ENCODE results near the gene RAB9A. TPM values are rescaled to one million over a fixed set of nuclear protein-coding genes. Genes with fewer than 3 reads are reported as not detected.

Gene RAB9A
- total RNA-seq, 1 experiment from 2014 or later: 26.3 TPM

DNA sequence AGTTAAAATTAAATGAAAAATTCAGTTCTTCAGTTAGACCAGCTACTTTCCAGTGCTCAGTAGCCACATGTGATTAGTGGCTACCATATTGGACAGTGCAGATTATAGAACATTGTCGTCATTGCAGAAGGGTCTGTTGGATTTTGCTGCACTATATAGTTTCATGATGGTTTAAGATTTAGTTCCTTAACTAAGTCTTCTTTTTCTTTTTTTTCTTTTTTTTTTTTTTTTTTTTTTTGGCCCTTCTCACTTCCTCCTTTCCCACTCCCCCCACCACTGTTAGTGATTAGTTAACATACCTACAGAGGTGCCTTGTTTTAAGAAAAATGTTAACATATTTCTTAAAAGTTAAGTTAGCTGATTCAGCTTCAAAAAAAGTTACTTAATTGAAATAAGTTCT is 9.0 kb downstream of the RAB9A start:
- TF ChIP-seq, protein P1, sequence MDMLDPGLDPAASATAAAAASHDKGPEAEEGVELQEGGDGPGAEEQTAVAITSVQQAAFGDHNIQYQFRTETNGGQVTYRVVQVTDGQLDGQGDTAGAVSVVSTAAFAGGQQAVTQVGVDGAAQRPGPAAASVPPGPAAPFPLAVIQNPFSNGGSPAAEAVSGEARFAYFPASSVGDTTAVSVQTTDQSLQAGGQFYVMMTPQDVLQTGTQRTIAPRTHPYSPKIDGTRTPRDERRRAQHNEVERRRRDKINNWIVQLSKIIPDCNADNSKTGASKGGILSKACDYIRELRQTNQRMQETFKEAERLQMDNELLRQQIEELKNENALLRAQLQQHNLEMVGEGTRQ (CRISPR knock-in tag; IDR thresholded peaks at IDR 0.05): no peak
- TF ChIP-seq, protein P2, sequence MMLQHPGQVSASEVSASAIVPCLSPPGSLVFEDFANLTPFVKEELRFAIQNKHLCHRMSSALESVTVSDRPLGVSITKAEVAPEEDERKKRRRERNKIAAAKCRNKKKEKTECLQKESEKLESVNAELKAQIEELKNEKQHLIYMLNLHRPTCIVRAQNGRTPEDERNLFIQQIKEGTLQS (CRISPR knock-in tag; conservative IDR thresholded peaks at IDR 0.05): no peak
- TF ChIP-seq, protein P3, sequence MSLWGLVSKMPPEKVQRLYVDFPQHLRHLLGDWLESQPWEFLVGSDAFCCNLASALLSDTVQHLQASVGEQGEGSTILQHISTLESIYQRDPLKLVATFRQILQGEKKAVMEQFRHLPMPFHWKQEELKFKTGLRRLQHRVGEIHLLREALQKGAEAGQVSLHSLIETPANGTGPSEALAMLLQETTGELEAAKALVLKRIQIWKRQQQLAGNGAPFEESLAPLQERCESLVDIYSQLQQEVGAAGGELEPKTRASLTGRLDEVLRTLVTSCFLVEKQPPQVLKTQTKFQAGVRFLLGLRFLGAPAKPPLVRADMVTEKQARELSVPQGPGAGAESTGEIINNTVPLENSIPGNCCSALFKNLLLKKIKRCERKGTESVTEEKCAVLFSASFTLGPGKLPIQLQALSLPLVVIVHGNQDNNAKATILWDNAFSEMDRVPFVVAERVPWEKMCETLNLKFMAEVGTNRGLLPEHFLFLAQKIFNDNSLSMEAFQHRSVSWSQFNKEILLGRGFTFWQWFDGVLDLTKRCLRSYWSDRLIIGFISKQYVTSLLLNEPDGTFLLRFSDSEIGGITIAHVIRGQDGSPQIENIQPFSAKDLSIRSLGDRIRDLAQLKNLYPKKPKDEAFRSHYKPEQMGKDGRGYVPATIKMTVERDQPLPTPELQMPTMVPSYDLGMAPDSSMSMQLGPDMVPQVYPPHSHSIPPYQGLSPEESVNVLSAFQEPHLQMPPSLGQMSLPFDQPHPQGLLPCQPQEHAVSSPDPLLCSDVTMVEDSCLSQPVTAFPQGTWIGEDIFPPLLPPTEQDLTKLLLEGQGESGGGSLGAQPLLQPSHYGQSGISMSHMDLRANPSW (CRISPR knock-in tag; conservative IDR thresholded peaks at IDR 0.05; ENCODE audit: low read depth): no peak
- TF ChIP-seq, protein P4, sequence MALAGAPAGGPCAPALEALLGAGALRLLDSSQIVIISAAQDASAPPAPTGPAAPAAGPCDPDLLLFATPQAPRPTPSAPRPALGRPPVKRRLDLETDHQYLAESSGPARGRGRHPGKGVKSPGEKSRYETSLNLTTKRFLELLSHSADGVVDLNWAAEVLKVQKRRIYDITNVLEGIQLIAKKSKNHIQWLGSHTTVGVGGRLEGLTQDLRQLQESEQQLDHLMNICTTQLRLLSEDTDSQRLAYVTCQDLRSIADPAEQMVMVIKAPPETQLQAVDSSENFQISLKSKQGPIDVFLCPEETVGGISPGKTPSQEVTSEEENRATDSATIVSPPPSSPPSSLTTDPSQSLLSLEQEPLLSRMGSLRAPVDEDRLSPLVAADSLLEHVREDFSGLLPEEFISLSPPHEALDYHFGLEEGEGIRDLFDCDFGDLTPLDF (CRISPR knock-in tag; IDR thresholded peaks at IDR 0.05): no peak
- H3K9me3 Mint-ChIP-seq: no peaks in the 10 kb centered on the region
- H3K27me3 Mint-ChIP-seq (ENCODE audit: low read depth): no peaks in the 10 kb centered on the region
- POLR2A ChIA-PET: interaction anchor here (0.7 kb wide), 1 partner anchor 1895 kb away, joined by 5 read pairs; no protein-coding TSS in a partner anchor
- DNase-seq (ENCODE audit: low spot score) (no peak), ATAC-seq (no peak)
- no peak overlapping the region for H3K27ac Mint-ChIP-seq
- CTCF ChIA-PET: no interaction called here
- no peaks in the 10 kb centered on the region for H3K36me3 Mint-ChIP-seq
- H3K4me3 Mint-ChIP-seq: no peak overlapping the region
- peaks cover 39% of the 10 kb centered on the region for H3K4me1 Mint-ChIP-seq

DNA sequence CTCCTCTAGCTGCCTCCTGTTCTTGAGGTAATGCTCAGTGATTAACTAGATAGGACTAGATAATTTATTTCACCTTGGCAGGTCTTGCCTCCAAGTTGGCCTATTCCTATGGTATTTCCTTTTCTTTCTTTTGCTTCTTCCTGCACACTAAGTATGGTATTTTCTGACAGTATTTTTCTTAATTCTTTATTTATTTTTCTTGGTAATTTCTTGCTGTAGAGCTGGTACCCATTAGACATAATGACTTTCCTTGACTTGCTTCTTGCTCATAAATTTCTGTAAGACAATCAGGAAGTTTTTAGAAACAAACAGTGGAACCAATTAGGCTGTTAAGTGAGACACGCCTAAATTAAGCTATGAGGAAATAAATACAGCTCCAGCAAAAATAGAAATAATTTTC is 9.5 kb downstream of the RAB9A start:
- Mint-ChIP-seq H3K4me1 (peaks cover 34% of the 10 kb centered on the region), H3K27me3 (ENCODE audit: low read depth) (no peaks in the 10 kb centered on the region), H3K4me3 (no peak overlapping the region), H3K27ac (no peak overlapping the region), H3K36me3 (no peaks in the 10 kb centered on the region), H3K9me3 (no peaks in the 10 kb centered on the region)
- ATAC-seq (no peak), DNase-seq (ENCODE audit: low spot score) (no peak)
- CTCF ChIA-PET: no interaction called here
- POLR2A ChIA-PET: no interaction called here
- TF ChIP-seq ZNF317 (CRISPR knock-in tag; IDR thresholded peaks at IDR 0.05; ENCODE audit: borderline replicate concordance, low read depth) (no peak), KAT7 (CRISPR knock-in tag; IDR thresholded peaks at IDR 0.05; ENCODE audit: borderline replicate concordance) (no peak), ZNF219 (CRISPR knock-in tag; IDR thresholded peaks at IDR 0.05; ENCODE audit: borderline replicate concordance) (no peak), RORB (CRISPR knock-in tag; IDR thresholded peaks at IDR 0.05) (no peak), JUN (CRISPR knock-in tag; IDR thresholded peaks at IDR 0.05) (no peak), OVOL2 (CRISPR knock-in tag; IDR thresholded peaks at IDR 0.05; ENCODE audit: borderline replicate concordance) (no peak), NFE2L1 (CRISPR knock-in tag; IDR thresholded peaks at IDR 0.05) (no peak), TP53 (CRISPR knock-in tag; IDR thresholded peaks at IDR 0.05) (no peak)
- TF ChIP-seq, protein P3 (CRISPR knock-in tag; conservative IDR thresholded peaks at IDR 0.05; ENCODE audit: low read depth): no peak
- TF ChIP-seq, protein P5, sequence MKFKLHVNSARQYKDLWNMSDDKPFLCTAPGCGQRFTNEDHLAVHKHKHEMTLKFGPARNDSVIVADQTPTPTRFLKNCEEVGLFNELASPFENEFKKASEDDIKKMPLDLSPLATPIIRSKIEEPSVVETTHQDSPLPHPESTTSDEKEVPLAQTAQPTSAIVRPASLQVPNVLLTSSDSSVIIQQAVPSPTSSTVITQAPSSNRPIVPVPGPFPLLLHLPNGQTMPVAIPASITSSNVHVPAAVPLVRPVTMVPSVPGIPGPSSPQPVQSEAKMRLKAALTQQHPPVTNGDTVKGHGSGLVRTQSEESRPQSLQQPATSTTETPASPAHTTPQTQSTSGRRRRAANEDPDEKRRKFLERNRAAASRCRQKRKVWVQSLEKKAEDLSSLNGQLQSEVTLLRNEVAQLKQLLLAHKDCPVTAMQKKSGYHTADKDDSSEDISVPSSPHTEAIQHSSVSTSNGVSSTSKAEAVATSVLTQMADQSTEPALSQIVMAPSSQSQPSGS (CRISPR knock-in tag; IDR thresholded peaks at IDR 0.05; ENCODE audit: borderline replicate concordance, low read depth): no peak
- TF ChIP-seq, protein P6, sequence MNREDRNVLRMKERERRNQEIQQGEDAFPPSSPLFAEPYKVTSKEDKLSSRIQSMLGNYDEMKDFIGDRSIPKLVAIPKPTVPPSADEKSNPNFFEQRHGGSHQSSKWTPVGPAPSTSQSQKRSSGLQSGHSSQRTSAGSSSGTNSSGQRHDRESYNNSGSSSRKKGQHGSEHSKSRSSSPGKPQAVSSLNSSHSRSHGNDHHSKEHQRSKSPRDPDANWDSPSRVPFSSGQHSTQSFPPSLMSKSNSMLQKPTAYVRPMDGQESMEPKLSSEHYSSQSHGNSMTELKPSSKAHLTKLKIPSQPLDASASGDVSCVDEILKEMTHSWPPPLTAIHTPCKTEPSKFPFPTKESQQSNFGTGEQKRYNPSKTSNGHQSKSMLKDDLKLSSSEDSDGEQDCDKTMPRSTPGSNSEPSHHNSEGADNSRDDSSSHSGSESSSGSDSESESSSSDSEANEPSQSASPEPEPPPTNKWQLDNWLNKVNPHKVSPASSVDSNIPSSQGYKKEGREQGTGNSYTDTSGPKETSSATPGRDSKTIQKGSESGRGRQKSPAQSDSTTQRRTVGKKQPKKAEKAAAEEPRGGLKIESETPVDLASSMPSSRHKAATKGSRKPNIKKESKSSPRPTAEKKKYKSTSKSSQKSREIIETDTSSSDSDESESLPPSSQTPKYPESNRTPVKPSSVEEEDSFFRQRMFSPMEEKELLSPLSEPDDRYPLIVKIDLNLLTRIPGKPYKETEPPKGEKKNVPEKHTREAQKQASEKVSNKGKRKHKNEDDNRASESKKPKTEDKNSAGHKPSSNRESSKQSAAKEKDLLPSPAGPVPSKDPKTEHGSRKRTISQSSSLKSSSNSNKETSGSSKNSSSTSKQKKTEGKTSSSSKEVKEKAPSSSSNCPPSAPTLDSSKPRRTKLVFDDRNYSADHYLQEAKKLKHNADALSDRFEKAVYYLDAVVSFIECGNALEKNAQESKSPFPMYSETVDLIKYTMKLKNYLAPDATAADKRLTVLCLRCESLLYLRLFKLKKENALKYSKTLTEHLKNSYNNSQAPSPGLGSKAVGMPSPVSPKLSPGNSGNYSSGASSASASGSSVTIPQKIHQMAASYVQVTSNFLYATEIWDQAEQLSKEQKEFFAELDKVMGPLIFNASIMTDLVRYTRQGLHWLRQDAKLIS (CRISPR knock-in tag; IDR thresholded peaks at IDR 0.05; ENCODE audit: borderline replicate concordance): no peak
